Ovary (tissue), 3 donors: ENCODE results near the gene NATD1.

Experiments used
- EP300 ChIP-seq: sonication (generic); formaldehyde crosslinking; IDR thresholded peaks from one replicate; pipeline ENCODE4 v1.6.1; 2017; ENCODE audit warnings: antibody characterized with exemption
- TF ChIP-seq, protein P1 (sequence below), 3 donors: fragments of 450-650 bp in 2 of 3; fragments of 200-600 bp in 1 of 3; IDR thresholded peaks; one replicate each; pipeline versions ENCODE4 v1.5.1 to v1.8.0; 2016 to 2022; ENCODE audit warnings: antibody characterized with exemption in 3 of 3, mild to moderate bottlenecking in 1 of 3
- donor health status: DM: no; HTN: no; CAD: no.

DNA sequence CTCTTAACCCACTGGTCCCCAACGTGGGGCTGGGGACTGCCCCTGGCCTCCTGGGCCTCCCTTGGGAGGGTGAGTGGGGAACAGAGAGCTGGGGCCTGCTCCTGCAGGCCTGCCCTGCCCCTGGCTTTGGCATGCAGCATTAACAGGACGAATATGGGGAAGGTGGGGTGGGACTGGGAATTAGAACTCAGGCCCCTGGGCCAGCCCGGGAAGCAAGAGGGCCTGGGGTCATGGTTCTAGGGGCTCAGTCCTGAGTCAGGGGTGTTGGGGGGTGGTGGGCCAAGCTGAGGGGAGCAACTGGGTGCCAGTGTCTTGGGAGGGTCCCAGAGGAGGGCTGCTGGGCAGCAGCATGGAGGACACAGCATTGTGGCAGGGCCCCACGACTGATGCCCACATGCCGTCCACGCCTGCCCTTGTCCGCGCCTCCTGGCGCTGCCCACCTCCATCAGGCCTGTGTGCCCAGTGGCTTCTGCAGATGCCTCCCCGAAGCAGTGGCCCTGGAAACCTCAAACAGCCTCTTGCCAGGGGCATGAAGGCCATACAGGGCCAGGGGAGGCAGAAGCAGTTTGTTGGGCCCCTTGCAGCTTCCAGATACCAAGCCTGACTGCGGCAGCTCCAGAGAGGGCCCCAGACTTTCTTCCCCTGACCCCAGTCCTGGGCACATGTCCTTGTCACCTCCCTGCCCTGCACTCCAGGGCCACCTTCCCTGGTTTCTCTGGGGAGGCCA lies 36.1 kb upstream of the NATD1 start:
- TF ChIP-seq, protein P1, sequence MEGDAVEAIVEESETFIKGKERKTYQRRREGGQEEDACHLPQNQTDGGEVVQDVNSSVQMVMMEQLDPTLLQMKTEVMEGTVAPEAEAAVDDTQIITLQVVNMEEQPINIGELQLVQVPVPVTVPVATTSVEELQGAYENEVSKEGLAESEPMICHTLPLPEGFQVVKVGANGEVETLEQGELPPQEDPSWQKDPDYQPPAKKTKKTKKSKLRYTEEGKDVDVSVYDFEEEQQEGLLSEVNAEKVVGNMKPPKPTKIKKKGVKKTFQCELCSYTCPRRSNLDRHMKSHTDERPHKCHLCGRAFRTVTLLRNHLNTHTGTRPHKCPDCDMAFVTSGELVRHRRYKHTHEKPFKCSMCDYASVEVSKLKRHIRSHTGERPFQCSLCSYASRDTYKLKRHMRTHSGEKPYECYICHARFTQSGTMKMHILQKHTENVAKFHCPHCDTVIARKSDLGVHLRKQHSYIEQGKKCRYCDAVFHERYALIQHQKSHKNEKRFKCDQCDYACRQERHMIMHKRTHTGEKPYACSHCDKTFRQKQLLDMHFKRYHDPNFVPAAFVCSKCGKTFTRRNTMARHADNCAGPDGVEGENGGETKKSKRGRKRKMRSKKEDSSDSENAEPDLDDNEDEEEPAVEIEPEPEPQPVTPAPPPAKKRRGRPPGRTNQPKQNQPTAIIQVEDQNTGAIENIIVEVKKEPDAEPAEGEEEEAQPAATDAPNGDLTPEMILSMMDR (IDR thresholded peaks at IDR 0.05): no peak
- no peak for TF ChIP-seq EP300
